Measurements from ENCODE around the gene PTPRN2. TPM values are rescaled to one million over a fixed set of nuclear protein-coding genes. Genes with fewer than 3 reads are reported as not detected.

Gene PTPRN2
- polyA plus RNA-seq, 4 donors: 1.6 to 11.7 (median 4.0) TPM

GRCh38 chr7:157674715-157675426, 912.8 kb downstream of the PTPRN2 start:
- Histone ChIP-seq H3K36me3 (ENCODE audit: control insufficient read depth in 3 of 3, insufficient read depth in 2 of 3, low read depth in 1 of 3, low read length in 3 of 3) (no peaks in the 10 kb centered on the region), H3K27me3 (ENCODE audit: control insufficient read depth in 3 of 3, insufficient read depth in 3 of 3, low read length in 3 of 3) (peaks cover 0 to 23% (median 2%) of the 10 kb centered on the region in 3 donors), H3K4me1 (ENCODE audit: control insufficient read depth in 3 of 3, insufficient read depth in 2 of 3, low read depth in 1 of 3, low read length in 2 of 3) (no peaks in the 10 kb centered on the region), H3K9me3 (ENCODE audit: control insufficient read depth in 2 of 2, insufficient read depth in 1 of 2, low read depth in 1 of 2, low read length in 1 of 2) (no peaks in the 10 kb centered on the region), H3K27ac (ENCODE audit: low read depth in 1 of 3, low read length in 2 of 3) (no peak overlapping the region), H3K4me3 (ENCODE audit: low read depth in 1 of 3, low read length in 3 of 3) (no peak overlapping the region)
- FAIRE-seq (no peak), DNase-seq (no peak)
- WGBS, 3 donors: 88 to 91% (median 88%) methylated on average over 29 to 30 of the region's 30 CpGs

DNA sequence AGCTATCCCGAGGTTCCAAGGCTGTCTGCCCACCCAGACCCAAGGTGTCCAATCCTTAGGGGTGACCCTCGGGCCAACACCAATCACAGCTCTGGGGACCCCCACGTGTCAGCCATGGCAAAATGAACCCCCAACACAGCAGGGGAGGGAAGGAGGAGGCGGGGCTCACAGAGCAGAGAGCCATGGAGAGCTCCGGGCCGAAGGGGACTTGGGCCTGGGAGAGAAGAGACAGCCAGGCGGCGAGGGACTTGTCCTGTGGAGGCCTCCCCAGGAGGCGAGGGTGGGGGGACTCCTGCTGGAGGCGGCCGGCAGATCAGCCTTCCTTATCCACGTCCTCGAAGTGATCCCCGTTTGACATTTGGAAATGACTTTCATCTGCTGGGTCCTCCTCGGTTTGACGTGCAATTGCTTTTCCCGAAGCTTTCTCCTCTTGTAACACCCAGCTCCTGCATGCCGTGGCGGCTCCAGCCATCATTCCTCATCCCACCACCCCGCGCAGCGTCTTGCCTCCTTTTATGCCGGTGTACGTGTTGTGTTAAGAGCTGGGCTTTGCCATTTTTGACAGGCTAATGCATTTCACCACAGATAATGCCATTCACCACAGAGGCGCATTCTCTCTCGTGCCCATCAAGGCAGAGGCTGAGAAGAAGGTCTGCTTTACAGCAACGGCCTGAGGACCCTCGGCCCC, 913.5 kb downstream of the PTPRN2 start:
- no peaks in the 10 kb centered on the region for H3K9me3 ChIP-seq (ENCODE audit: control insufficient read depth in 2 of 2, insufficient read depth in 1 of 2, low read depth in 1 of 2, low read length in 1 of 2)
- FAIRE-seq: no peak
- DNase-seq: no peak

DNA sequence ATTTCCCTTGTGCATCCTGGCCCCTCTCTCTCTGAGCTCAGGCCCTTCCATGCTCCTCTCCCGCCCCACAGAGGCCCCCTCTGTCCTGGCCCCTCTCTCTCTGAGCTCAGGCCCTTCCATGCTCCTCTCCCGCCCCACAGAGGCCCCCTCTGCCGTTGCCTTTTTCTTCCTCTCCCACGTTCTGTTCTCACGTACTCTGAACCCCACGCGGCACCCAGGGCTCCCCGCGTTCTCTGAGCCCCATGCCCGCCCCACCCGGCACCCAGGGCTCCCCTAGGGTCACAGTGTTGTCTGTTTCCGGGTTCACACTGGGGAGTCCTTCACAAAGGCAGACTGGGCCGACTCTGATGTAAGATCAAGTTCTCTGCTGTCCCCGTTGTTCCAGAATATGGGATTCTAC, 914.0 kb downstream of the PTPRN2 start:
- WGBS, 3 donors: 49 to 74% (median 64%) methylated on average over 14 of the region's 14 CpGs
- no peak overlapping the region for H3K27ac ChIP-seq (ENCODE audit: low read depth in 1 of 3, low read length in 2 of 3)
- peaks cover 0 to 19% (median 2%) of the 10 kb centered on the region in 3 donors for H3K27me3 ChIP-seq (ENCODE audit: control insufficient read depth in 3 of 3, insufficient read depth in 3 of 3, low read length in 3 of 3)
- no peaks in the 10 kb centered on the region for H3K9me3 ChIP-seq (ENCODE audit: control insufficient read depth in 2 of 2, insufficient read depth in 1 of 2, low read depth in 1 of 2, low read length in 1 of 2)
- H3K4me1 ChIP-seq (ENCODE audit: control insufficient read depth in 3 of 3, insufficient read depth in 2 of 3, low read depth in 1 of 3, low read length in 2 of 3): no peaks in the 10 kb centered on the region
- DNase-seq (no peak), FAIRE-seq (no peak)
- no peaks in the 10 kb centered on the region for H3K36me3 ChIP-seq (ENCODE audit: control insufficient read depth in 3 of 3, insufficient read depth in 2 of 3, low read depth in 1 of 3, low read length in 3 of 3)
- H3K4me3 ChIP-seq (ENCODE audit: low read depth in 1 of 3, low read length in 3 of 3): no peak overlapping the region

More for the DNA sequence above, 913.5 kb downstream of the PTPRN2 start:
- Histone ChIP-seq H3K27ac (ENCODE audit: low read depth in 1 of 3, low read length in 2 of 3) (no peak overlapping the region), H3K4me3 (ENCODE audit: low read depth in 1 of 3, low read length in 3 of 3) (no peak overlapping the region), H3K4me1 (ENCODE audit: control insufficient read depth in 3 of 3, insufficient read depth in 2 of 3, low read depth in 1 of 3, low read length in 2 of 3) (no peaks in the 10 kb centered on the region), H3K27me3 (ENCODE audit: control insufficient read depth in 3 of 3, insufficient read depth in 3 of 3, low read length in 3 of 3) (peaks cover 0 to 21% (median 2%) of the 10 kb centered on the region in 3 donors), H3K36me3 (ENCODE audit: control insufficient read depth in 3 of 3, insufficient read depth in 2 of 3, low read depth in 1 of 3, low read length in 3 of 3) (no peaks in the 10 kb centered on the region)
- WGBS, 3 donors: 83 to 86% (median 85%) methylated on average over 28 of the region's 28 CpGs

DNA sequence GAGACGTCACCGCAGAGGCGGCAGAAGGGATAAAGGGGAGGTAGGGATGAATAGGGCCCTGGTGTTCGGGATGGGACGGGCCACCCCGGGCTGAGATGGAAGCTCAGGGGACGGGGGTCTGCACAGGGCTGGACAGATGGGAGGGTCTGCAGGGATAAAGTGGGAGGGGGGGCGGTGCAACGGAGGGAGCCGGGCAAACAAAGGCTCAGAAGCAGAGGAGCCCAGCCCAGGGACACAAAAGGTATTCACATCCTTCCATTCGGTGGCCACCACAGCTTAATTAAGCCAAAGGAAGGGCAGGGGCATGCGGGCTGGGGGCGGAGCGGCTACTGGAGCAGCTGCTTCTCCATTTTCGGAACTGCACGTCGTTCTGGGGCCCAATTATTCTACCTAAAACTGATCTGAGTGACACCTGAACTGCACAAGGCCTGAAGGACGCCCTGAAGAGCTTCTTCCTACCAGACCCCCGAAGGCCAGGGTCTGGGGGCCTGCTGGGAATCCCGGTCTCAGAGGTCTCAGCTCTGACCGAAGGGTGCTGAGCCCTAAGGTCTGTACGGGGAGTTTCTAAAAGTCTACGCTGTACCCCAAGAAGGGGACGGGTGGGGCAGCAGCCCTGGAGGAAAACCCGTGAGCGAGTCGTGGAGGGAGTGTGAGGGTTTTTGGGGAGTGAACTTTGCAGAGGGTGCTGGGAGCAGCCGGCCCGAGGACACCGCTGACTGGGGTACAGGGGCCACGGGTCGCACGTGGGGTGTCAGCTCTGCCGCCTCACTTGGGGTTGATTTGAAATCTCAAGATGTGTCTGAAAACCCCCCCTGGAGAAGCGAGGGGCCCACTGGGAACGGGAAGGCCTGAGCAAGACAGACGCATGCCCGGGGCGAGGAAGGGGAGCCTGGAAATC, 916.0 kb downstream of the PTPRN2 start:
- peaks cover 0 to 13% (median 0%) of the 10 kb centered on the region in 3 donors for H3K27me3 ChIP-seq (ENCODE audit: control insufficient read depth in 3 of 3, insufficient read depth in 3 of 3, low read length in 3 of 3)
- H3K4me1 ChIP-seq (ENCODE audit: control insufficient read depth in 3 of 3, insufficient read depth in 2 of 3, low read depth in 1 of 3, low read length in 2 of 3): no peaks in the 10 kb centered on the region
- H3K4me3 ChIP-seq (ENCODE audit: low read depth in 1 of 3, low read length in 3 of 3): no peak overlapping the region
- DNase-seq (no peak), FAIRE-seq (no peak)
- 86 to 88% (median 87%) methylated on average over 39 of the region's 39 CpGs for whole genome bisulfite sequencing, 3 donors
- H3K27ac ChIP-seq (ENCODE audit: low read depth in 1 of 3, low read length in 2 of 3): no peak overlapping the region
- H3K9me3 ChIP-seq (ENCODE audit: control insufficient read depth in 2 of 2, insufficient read depth in 1 of 2, low read depth in 1 of 2, low read length in 1 of 2): no peaks in the 10 kb centered on the region
- no peaks in the 10 kb centered on the region for H3K36me3 ChIP-seq (ENCODE audit: control insufficient read depth in 3 of 3, insufficient read depth in 2 of 3, low read depth in 1 of 3, low read length in 3 of 3)

DNA sequence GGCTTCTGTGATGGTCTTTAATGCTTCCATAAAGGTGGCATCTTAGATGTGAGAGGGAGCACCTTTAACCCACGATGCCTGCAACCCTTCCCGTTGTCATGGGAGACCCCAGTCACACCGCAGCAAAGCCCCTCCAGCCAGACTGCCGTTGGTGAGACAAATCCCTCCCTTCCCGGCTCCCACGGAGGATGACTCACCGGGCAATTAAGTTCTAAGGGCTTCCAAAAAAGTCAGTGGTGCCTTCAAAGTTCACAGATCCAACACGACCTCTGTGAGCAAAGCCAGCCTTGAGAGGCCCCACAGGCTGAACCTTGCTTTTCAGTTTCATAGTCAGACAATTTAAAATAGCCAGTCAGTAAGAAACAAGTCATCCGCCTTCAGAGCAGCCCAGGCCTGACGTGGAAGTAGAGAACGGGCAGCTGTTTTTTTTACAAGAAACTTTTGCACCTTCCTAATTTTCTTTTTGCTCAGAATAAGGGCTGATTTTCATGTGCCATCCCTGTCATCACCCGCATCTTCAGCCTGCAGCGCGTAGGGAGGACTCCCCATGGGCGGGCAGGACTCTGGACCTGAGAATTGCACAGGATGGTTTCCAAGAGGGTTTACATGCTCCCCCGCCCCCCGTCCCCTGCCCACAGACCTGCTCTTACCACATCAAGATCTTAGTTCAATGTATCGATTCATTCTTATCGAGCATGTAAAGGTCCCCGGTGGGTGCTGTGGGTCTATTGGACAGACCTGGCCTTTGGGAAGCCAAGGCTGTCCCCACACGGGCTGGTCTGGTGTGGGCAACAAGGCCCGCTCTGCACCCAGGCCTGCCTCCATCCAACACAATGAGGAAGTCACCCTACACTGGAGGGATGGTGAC, 916.9 kb downstream of the PTPRN2 start:
- no peak overlapping the region for H3K4me3 ChIP-seq (ENCODE audit: low read depth in 1 of 3, low read length in 3 of 3)
- WGBS, 3 donors: 61 to 70% (median 65%) methylated on average over 22 of the region's 22 CpGs
- H3K36me3 ChIP-seq (ENCODE audit: control insufficient read depth in 3 of 3, insufficient read depth in 2 of 3, low read depth in 1 of 3, low read length in 3 of 3): no peaks in the 10 kb centered on the region
- H3K9me3 ChIP-seq (ENCODE audit: control insufficient read depth in 2 of 2, insufficient read depth in 1 of 2, low read depth in 1 of 2, low read length in 1 of 2): no peaks in the 10 kb centered on the region
- no peak for FAIRE-seq
- DNase-seq: no peak
- no peaks in the 10 kb centered on the region for H3K4me1 ChIP-seq (ENCODE audit: control insufficient read depth in 3 of 3, insufficient read depth in 2 of 3, low read depth in 1 of 3, low read length in 2 of 3)
- no peak overlapping the region for H3K27ac ChIP-seq (ENCODE audit: low read depth in 1 of 3, low read length in 2 of 3)
- H3K27me3 ChIP-seq (ENCODE audit: control insufficient read depth in 3 of 3, insufficient read depth in 3 of 3, low read length in 3 of 3): peaks cover 0 to 11% (median 0%) of the 10 kb centered on the region in 3 donors

DNA sequence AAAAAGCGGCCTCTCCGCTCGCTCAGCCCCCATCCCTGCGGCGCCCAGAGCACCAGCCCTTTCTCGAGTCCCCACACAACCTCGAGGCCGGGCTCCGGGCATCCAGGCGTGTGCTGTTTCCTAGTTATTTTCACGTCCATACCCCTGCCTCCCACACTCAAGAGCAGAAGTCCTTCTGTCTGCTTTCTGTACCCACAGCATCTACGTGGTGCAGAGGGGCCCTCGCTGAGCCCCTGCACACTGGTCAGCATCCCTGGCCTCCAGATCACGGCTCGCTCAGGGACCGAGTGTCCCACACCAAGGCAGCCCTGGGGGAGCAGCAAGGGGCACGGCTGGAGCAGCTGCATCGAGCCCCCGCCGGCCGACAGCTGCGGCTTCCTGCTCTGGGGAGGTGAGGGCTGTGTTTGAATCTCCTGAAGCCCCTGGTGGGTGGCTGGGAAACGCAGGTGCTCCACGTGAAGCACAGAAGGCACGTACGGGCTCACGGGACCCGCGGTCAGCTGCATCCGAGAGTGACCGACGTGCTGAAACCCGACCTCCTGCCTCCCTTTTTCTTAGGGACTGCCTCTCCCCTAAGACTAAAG, 917.8 kb downstream of the PTPRN2 start:
- no peak overlapping the region for H3K27ac ChIP-seq (ENCODE audit: low read depth in 1 of 3, low read length in 2 of 3)
- H3K36me3 ChIP-seq (ENCODE audit: control insufficient read depth in 3 of 3, insufficient read depth in 2 of 3, low read depth in 1 of 3, low read length in 3 of 3): no peaks in the 10 kb centered on the region
- peaks cover 0 to 11% (median 0%) of the 10 kb centered on the region in 3 donors for H3K27me3 ChIP-seq (ENCODE audit: control insufficient read depth in 3 of 3, insufficient read depth in 3 of 3, low read length in 3 of 3)
- no peaks in the 10 kb centered on the region for H3K9me3 ChIP-seq (ENCODE audit: control insufficient read depth in 2 of 2, insufficient read depth in 1 of 2, low read depth in 1 of 2, low read length in 1 of 2)
- WGBS, 3 donors: 61 to 62% (median 62%) methylated on average over 33 of the region's 33 CpGs
- no peak overlapping the region for H3K4me3 ChIP-seq (ENCODE audit: low read depth in 1 of 3, low read length in 3 of 3)
- DNase-seq (no peak), FAIRE-seq (no peak)
- H3K4me1 ChIP-seq (ENCODE audit: control insufficient read depth in 3 of 3, insufficient read depth in 2 of 3, low read depth in 1 of 3, low read length in 2 of 3): no peaks in the 10 kb centered on the region

- DNase-seq (no peak), FAIRE-seq (no peak)
- no peaks in the 10 kb centered on the region for H3K4me1 ChIP-seq (ENCODE audit: control insufficient read depth in 3 of 3, insufficient read depth in 2 of 3, low read depth in 1 of 3, low read length in 2 of 3)
- no peak overlapping the region for H3K27ac ChIP-seq (ENCODE audit: low read depth in 1 of 3, low read length in 2 of 3)
- H3K36me3 ChIP-seq (ENCODE audit: control insufficient read depth in 3 of 3, insufficient read depth in 2 of 3, low read depth in 1 of 3, low read length in 3 of 3): no peaks in the 10 kb centered on the region
- peaks cover 0 to 11% (median 0%) of the 10 kb centered on the region in 3 donors for H3K27me3 ChIP-seq (ENCODE audit: control insufficient read depth in 3 of 3, insufficient read depth in 3 of 3, low read length in 3 of 3)
- no peak overlapping the region for H3K4me3 ChIP-seq (ENCODE audit: low read depth in 1 of 3, low read length in 3 of 3)
- WGBS, 3 donors: 76 to 87% (median 84%) methylated on average over 33 of the region's 33 CpGs
- no peaks in the 10 kb centered on the region for H3K9me3 ChIP-seq (ENCODE audit: control insufficient read depth in 2 of 2, insufficient read depth in 1 of 2, low read depth in 1 of 2, low read length in 1 of 2)
Measured at GRCh38 chr7:157668884-157669767, 918.5 kb downstream of the PTPRN2 start.
